Ovary (tissue), 3 donors: ENCODE data around the gene PPM1H.

Source experiments
- CTCF ChIP-seq, 3 donors: fragments of 450-650 bp in 2 of 3; fragments of 200-600 bp in 1 of 3; IDR thresholded peaks; one replicate each; pipeline versions ENCODE4 v1.5.1 to v1.8.0; 2016 to 2022; ENCODE audit warnings: antibody characterized with exemption in 3 of 3, mild to moderate bottlenecking in 1 of 3
- EP300 ChIP-seq: sonication (generic); formaldehyde crosslinking; IDR thresholded peaks from one replicate; pipeline ENCODE4 v1.6.1; 2017; ENCODE audit warnings: antibody characterized with exemption
- POLR2A ChIP-seq: fragments of 450-650 bp; IDR thresholded peaks from one replicate; pipeline ENCODE4 v1.6.1; 2017; ENCODE audit warnings: antibody characterized with exemption, mild to moderate bottlenecking, moderate library complexity
- donor health status: DM: no; HTN: no; CAD: no.

- TF ChIP-seq CTCF (IDR thresholded peaks at IDR 0.05) (no peak), EP300 (no peak), POLR2A (no peak)
Observed at GRCh38 chr12:62656591-62657362, 278.2 kb downstream of the PPM1H start.
